T-helper 17 cell (primary cell): Measurements from ENCODE around the gene HLA-DOB. TPM values are rescaled to one million over a fixed set of nuclear protein-coding genes. Genes with fewer than 3 reads are reported as not detected.

ENCODE experiments used
- ATAC-seq: fragments of 150-1000 bp; cut with Tn5 transposase; 2 replicates; pipeline ENCODE4 v1.10.0; 2021; ENCODE audit warnings: mild to moderate bottlenecking, moderate library complexity
- DNase-seq, 3 donors: peaks; one replicate each; pipeline versions ENCODE4 v3.0.0 to v3.0.0-alpha.2; 2020 to 2021
- H3K9me3 ChIP-seq: one replicate; pipeline ENCODE4 v1.7.0; 2013; ENCODE audit warnings: low read length, mild to moderate bottlenecking; ENCODE audit not compliant: control insufficient read depth, poor library complexity, severe bottlenecking
- H3K27ac Mint-ChIP-seq: one replicate; pipeline ENCODE4 v1.8.0; 2022; ENCODE audit warnings: mild to moderate bottlenecking, moderate library complexity, mixed read lengths
- H3K27me3 Mint-ChIP-seq: one replicate; pipeline ENCODE4 v1.8.0; 2022; ENCODE audit warnings: mixed read lengths
- H3K36me3 Mint-ChIP-seq: one replicate; pipeline ENCODE4 v1.8.0; 2022; ENCODE audit warnings: low read depth, mixed read lengths
- H3K4me1 Mint-ChIP-seq: one replicate; pipeline ENCODE4 v1.8.0; 2022; ENCODE audit warnings: mild to moderate bottlenecking, mixed read lengths
- H3K4me3 Mint-ChIP-seq: one replicate; pipeline ENCODE4 v1.8.0; 2022; ENCODE audit warnings: mild to moderate bottlenecking, moderate library complexity, mixed read lengths
- total RNA-seq, 4 donors: library from RNA in 2 of 4; stranded (reverse) in 2 of 4; gene quantifications; one replicate each; pipeline ENCODE4 v1.2.3 and lab custom pipeline; 2022 to 2026

HLA-DOB gene
- total RNA-seq, 2 donors from 2014 or later: 2.3 to 6.6 TPM

- H3K9me3 ChIP-seq: peaks cover 3% of the 10 kb centered on the region
- Mint-ChIP-seq H3K27me3 (no peaks in the 10 kb centered on the region), H3K4me3 (peak overlapping the region; percentile 99), H3K4me1 (peaks cover 74% of the 10 kb centered on the region), H3K36me3 (peaks cover 44% of the 10 kb centered on the region), H3K27ac (peak overlapping the region; percentile 100)
- ATAC-seq: no peak
- no peak for DNase-seq
Observed at GRCh38 chr6:32851025-32851424, 34.2 kb upstream of the HLA-DOB start.

- Mint-ChIP-seq H3K36me3 (peaks cover 40% of the 10 kb centered on the region), H3K4me3 (peak overlapping the region; percentile 70), H3K4me1 (peaks cover 75% of the 10 kb centered on the region), H3K27ac (peak overlapping the region; percentile 100), H3K27me3 (no peaks in the 10 kb centered on the region)
- peaks cover 3% of the 10 kb centered on the region for H3K9me3 ChIP-seq
- no peak for DNase-seq
- no peak for ATAC-seq
Observed at GRCh38 chr6:32849126-32849525, 32.3 kb upstream of the HLA-DOB start.

GRCh38 chr6:32847795-32848194 lies 31.0 kb upstream of the HLA-DOB start:
- DNase-seq (no peak), ATAC-seq (no peak)
- peaks cover 79% of the 10 kb centered on the region for H3K4me1 Mint-ChIP-seq
- peaks cover 42% of the 10 kb centered on the region for H3K36me3 Mint-ChIP-seq
- no peaks in the 10 kb centered on the region for H3K27me3 Mint-ChIP-seq
- H3K4me3 Mint-ChIP-seq: peak overlapping the region; percentile 81
- H3K27ac Mint-ChIP-seq: peak overlapping the region; percentile 100
- peaks cover 3% of the 10 kb centered on the region for H3K9me3 ChIP-seq

DNA sequence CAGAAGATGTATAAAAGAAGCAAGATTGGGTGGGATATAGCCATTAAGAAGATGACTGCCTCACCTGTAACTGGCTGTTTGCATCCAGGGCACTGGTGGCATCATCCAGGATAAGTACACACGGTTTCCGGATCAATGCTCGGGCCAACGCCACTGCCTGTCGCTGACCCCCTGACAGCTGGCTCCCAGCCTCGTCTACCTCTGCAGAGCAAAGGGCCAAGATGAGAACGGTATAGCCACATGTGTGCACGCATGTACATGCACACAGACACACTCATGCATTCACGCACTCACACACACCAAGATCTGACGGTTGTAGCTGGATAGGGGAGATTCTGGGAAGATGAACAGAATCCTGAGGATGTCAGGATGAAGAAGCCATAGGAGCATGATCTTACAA lies 30.2 kb upstream of the HLA-DOB start:
- DNase-seq (no peak), ATAC-seq (no peak)
- H3K9me3 ChIP-seq: peaks cover 3% of the 10 kb centered on the region
- peaks cover 77% of the 10 kb centered on the region for H3K4me1 Mint-ChIP-seq
- peak overlapping the region; percentile 81 for H3K4me3 Mint-ChIP-seq
- no peaks in the 10 kb centered on the region for H3K27me3 Mint-ChIP-seq
- H3K36me3 Mint-ChIP-seq: peaks cover 45% of the 10 kb centered on the region
- H3K27ac Mint-ChIP-seq: peak overlapping the region; percentile 100

DNA sequence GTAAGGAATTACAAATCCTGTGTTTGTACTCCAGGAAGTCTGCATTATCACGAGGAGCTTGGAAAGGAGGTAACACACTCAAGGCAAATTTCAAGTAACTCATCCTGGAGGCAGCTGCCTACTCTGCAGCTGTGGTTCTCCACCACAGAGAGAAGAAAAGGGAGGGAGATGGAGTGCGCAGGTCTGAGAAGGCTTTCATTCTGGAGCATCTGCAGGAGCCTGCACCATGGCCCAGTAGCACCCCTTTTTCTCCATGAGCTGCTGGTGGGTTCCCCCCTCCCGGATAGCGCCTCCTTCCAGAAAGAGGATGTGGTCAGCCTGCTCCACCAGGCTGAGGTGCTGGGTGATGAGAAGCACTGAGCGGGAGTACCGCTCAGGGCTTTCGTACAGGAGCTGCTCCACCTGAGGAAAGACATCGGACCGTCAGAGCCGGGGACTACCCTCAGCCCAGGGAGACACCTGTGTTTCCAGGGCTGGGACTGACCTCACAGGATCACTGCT lies 28.6 kb upstream of the HLA-DOB start:
- H3K4me3 Mint-ChIP-seq: peak overlapping the region; percentile 99
- peak; percentile 16 for ATAC-seq
- peaks cover 3% of the 10 kb centered on the region for H3K9me3 ChIP-seq
- peak overlapping the region; percentile 100 for H3K27ac Mint-ChIP-seq
- no peaks in the 10 kb centered on the region for H3K27me3 Mint-ChIP-seq
- H3K36me3 Mint-ChIP-seq: peaks cover 38% of the 10 kb centered on the region
- H3K4me1 Mint-ChIP-seq: peaks cover 76% of the 10 kb centered on the region
- DNase-seq: no peak

DNA sequence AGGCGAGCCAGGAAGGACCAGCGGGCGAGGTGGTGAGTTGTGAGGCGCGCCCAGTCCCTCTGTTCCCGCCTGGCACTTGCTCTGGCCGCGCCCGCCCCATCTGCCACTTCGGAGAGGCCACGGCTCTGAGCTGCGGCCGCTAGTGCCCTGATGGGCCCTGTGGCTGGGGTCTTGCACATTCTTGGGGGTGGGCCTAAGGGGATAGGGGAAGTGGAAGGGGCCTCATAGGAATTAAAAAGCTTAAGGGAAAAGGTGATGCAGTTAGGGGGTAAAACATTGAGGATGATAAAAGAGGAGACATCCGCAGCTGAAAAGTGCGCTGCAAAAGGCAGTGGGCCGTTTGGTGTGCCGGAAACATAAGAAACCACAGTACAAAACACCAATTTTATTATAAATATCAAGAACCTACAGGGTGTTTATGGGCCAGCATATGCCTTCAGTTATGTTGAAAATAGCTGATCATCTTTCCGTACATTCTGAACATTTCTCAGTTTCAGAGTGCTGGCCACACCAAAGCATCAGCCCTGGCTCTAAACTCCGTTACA lies 28.1 kb upstream of the HLA-DOB start:
- DNase-seq: no peak
- peak overlapping the region; percentile 100 for H3K27ac Mint-ChIP-seq
- H3K9me3 ChIP-seq: peaks cover 3% of the 10 kb centered on the region
- H3K27me3 Mint-ChIP-seq: no peaks in the 10 kb centered on the region
- peaks cover 37% of the 10 kb centered on the region for H3K36me3 Mint-ChIP-seq
- ATAC-seq: peak; percentile 15
- peaks cover 76% of the 10 kb centered on the region for H3K4me1 Mint-ChIP-seq
- H3K4me3 Mint-ChIP-seq: peak overlapping the region; percentile 99

- peak within 1 kb of the TSS; percentile 100 for H3K27ac Mint-ChIP-seq
- no peaks in the 10 kb centered on the region for H3K9me3 ChIP-seq
- H3K4me1 Mint-ChIP-seq: peaks cover 75% of the 10 kb centered on the region
- peak; percentile 84 for ATAC-seq
- H3K4me3 Mint-ChIP-seq: peak within 1 kb of the TSS; percentile 99
- H3K36me3 Mint-ChIP-seq: peaks cover 37% of the 10 kb centered on the region
- no peaks in the 10 kb centered on the region for H3K27me3 Mint-ChIP-seq
- peak; percentile 82 to 96 (median 90) for DNase-seq
Observed at GRCh38 chr6:32843979-32844838, 27.4 kb upstream of the HLA-DOB start, which contains the start of gene PSMB8. PSMB8 (minus strand) TSS chr6:32844047; CDS start chr6:32843996, 51 bp downstream.

DNA sequence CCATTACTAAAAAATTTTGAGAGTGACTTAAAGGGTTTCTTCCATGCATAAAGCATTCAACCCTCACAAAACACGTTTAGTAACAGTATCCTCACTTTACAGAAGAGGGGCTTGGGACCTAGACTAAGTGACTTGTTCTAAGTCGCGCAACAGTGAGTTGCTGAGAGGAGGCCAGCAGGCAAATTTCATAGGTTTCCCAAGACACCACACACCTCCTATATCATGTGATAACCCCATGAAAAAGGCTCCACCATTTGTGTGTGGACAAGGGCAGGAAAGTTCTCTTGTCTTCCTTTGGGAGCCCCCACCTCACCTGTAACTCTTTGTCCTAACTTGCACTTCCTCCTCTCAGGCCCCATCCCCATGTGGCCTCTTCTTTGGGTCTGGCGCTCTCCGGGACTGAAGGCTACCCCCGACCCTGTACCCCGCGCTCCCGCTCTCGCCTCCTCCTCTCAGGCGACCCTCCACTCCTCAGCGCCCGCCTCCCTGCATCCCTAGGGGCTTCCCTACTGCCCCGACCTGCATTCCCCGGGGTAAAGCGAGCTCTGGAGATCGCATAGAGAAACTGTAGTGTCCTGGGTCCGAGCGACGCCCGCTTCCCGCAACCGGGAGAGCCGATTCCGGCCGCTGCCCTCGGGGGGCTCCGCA lies 26.7 kb upstream of the HLA-DOB start:
- H3K27ac Mint-ChIP-seq: peak overlapping the region; percentile 100
- peak overlapping the region; percentile 99 for H3K4me3 Mint-ChIP-seq
- no peaks in the 10 kb centered on the region for H3K27me3 Mint-ChIP-seq
- no peaks in the 10 kb centered on the region for H3K9me3 ChIP-seq
- peaks cover 37% of the 10 kb centered on the region for H3K36me3 Mint-ChIP-seq
- no peak for ATAC-seq
- no peak for DNase-seq
- H3K4me1 Mint-ChIP-seq: peaks cover 68% of the 10 kb centered on the region

- H3K4me3 Mint-ChIP-seq: peak overlapping the region; percentile 99
Observed at GRCh38 chr6:32842690-32843089, 25.9 kb upstream of the HLA-DOB start.

DNA sequence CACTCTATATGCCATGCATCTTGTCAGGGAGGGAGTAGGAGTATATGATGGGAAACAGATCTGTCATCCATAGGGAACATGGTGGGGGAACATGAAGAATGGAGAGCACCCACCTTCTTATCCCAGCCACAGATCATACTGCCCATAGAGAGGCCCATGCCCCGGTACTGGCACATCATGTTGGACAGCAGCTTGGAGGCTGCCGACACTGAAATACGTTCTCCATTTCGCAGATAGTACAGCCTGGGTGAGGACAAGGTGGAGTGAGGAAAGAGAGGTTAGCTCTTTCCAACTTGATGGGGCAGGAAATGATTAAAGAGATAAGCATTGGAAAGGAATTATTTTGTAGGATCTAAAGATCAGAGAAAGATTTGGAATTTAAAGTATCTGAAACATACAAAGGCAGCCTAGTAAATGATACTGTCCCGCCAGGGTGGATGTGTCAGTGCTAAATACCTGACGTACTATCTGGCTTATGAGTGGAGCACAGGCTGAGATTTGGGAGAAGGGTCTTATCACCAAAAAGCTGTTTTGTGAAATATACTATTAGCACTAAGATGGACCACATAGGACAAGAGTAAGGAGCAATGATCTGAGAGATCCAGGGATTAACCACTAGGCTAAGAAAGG lies 25.3 kb upstream of the HLA-DOB start:
- ATAC-seq (no peak), DNase-seq (no peak)
- H3K9me3 ChIP-seq: no peaks in the 10 kb centered on the region
- peak overlapping the region; percentile 100 for H3K27ac Mint-ChIP-seq
- peak overlapping the region; percentile 99 for H3K4me3 Mint-ChIP-seq
- peaks cover 26% of the 10 kb centered on the region for H3K36me3 Mint-ChIP-seq
- H3K27me3 Mint-ChIP-seq: no peaks in the 10 kb centered on the region
- H3K4me1 Mint-ChIP-seq: peaks cover 61% of the 10 kb centered on the region

More at GRCh38 chr6:32842690-32843089, 25.9 kb upstream of the HLA-DOB start:
- Mint-ChIP-seq H3K27ac (peak overlapping the region; percentile 100), H3K27me3 (no peaks in the 10 kb centered on the region), H3K4me1 (peaks cover 61% of the 10 kb centered on the region), H3K36me3 (peaks cover 32% of the 10 kb centered on the region)
- no peak for ATAC-seq
- no peak for DNase-seq
- no peaks in the 10 kb centered on the region for H3K9me3 ChIP-seq

DNA sequence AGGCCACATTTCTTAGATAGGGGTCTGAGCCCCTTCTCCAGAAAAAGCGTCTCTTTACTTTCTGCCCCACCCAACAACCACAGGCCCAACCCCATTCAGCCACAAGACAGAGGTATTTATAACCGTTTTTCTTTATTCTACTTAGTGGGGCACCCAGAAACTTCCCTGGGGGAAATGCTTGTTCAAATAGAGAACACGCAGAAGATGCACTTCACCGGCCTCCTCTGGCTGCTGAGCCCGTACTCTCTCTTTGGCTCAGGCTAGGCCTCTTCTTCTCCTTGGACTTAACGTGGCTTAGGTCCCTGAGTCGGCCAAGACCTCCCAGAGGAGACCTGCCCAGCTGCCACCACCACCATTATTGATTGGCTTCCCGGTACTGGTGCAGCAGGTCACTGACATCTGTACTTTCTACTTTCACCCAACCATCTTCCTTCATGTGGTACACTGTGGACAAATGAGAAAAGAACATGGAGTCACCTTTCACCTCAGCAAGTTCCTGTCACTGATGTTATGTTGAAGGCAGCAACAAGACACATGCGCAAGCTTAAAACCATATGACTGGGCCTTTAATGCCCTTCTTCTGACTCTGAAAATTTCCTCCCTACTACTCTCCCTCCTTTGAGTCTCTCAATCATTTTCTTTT lies 23.9 kb upstream of the HLA-DOB start:
- peaks cover 29% of the 10 kb centered on the region for H3K36me3 Mint-ChIP-seq
- H3K27me3 Mint-ChIP-seq: no peaks in the 10 kb centered on the region

DNA sequence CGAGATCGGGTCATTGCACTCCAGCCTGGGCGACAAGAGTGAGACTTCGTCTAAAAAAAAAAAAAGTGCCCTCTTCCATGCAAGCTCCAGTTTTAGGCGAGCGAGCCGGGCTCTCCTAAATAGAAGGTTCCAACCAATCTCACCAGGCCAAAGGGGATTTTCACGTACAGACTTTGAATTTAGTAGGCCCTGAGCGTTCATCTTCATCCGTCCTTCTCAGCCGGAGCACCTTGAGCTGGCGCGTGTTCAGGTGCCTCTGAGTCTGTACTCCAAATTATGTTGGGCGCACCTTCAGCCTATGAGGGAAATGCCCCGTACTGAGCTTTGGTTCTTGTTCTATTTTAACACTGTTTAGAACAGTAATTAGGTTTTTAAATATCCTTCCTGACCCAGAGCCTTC lies 22.6 kb upstream of the HLA-DOB start:
- H3K9me3 ChIP-seq: no peaks in the 10 kb centered on the region
- H3K36me3 Mint-ChIP-seq: peaks cover 28% of the 10 kb centered on the region
- ATAC-seq (no peak), DNase-seq (no peak)
- H3K27me3 Mint-ChIP-seq: no peaks in the 10 kb centered on the region
- peaks cover 60% of the 10 kb centered on the region for H3K4me1 Mint-ChIP-seq
- H3K27ac Mint-ChIP-seq: peak overlapping the region; percentile 100
- H3K4me3 Mint-ChIP-seq: no peak overlapping the region

More for the DNA sequence above, 23.9 kb upstream of the HLA-DOB start:
- H3K4me3 Mint-ChIP-seq: peak overlapping the region; percentile 67
- peak overlapping the region; percentile 100 for H3K27ac Mint-ChIP-seq
- no peaks in the 10 kb centered on the region for H3K9me3 ChIP-seq
- no peak for DNase-seq
- peaks cover 62% of the 10 kb centered on the region for H3K4me1 Mint-ChIP-seq
- no peak for ATAC-seq
